NB4 (cell line): ENCODE results near the gene NUDT7.

Experiments
- DNase-seq: peaks from one replicate; pipeline ENCODE4 v3.0.0; 2010; ENCODE audit warnings: low read depth
- H3K4me3 ChIP-seq: one replicate; pipeline ENCODE4 v1.5.1; 2011; ENCODE audit warnings: mild to moderate bottlenecking, low read depth, low read length, moderate library complexity
- MYC ChIP-seq: IDR thresholded peaks from 2 replicates; pipeline ENCODE4 v1.6.1; 2011; ENCODE audit warnings: low read depth, low read length
- POLR2A ChIP-seq: IDR thresholded peaks from 2 replicates; pipeline ENCODE4 v1.6.1; 2011; ENCODE audit warnings: mild to moderate bottlenecking; ENCODE audit not compliant: insufficient read length; ENCODE audit errors: extremely low read depth
- TF ChIP-seq, protein P1 (sequence below): IDR thresholded peaks from 2 replicates; pipeline ENCODE4 v1.6.1; 2011; ENCODE audit warnings: low read depth, low read length
- TF ChIP-seq, protein P2 (sequence below): IDR thresholded peaks from one replicate; pipeline ENCODE4 v1.5.1; 2012; ENCODE audit warnings: low read depth, low read length

Gene NUDT7

DNA sequence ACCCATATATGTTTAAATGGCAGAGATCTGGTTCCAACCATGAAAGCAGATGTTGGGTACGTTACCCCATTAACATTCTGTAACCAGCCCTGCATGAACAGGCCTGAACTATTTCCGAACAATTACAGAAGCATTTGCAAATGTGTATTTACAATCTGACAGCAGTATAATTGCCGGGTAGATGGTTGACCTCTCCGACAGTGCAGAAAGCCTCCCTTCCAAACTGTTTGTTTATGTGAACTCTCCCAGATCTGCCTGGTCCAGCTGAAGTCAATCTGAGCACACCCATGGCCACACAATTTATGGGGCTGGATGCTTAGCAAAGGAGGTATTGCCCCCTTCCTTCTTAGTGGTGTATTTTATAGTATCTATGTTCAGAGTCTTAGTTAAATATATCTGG, 21.8 kb downstream of the NUDT7 start:
- no peak for DNase-seq
- TF ChIP-seq MYC, result no peak
- TF ChIP-seq, protein P1, sequence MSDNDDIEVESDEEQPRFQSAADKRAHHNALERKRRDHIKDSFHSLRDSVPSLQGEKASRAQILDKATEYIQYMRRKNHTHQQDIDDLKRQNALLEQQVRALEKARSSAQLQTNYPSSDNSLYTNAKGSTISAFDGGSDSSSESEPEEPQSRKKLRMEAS, result no peak
- TF ChIP-seq, protein P2, sequence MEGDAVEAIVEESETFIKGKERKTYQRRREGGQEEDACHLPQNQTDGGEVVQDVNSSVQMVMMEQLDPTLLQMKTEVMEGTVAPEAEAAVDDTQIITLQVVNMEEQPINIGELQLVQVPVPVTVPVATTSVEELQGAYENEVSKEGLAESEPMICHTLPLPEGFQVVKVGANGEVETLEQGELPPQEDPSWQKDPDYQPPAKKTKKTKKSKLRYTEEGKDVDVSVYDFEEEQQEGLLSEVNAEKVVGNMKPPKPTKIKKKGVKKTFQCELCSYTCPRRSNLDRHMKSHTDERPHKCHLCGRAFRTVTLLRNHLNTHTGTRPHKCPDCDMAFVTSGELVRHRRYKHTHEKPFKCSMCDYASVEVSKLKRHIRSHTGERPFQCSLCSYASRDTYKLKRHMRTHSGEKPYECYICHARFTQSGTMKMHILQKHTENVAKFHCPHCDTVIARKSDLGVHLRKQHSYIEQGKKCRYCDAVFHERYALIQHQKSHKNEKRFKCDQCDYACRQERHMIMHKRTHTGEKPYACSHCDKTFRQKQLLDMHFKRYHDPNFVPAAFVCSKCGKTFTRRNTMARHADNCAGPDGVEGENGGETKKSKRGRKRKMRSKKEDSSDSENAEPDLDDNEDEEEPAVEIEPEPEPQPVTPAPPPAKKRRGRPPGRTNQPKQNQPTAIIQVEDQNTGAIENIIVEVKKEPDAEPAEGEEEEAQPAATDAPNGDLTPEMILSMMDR, result no peak
- no peak for TF ChIP-seq POLR2A
- no peak overlapping the region for H3K4me3 ChIP-seq

DNA sequence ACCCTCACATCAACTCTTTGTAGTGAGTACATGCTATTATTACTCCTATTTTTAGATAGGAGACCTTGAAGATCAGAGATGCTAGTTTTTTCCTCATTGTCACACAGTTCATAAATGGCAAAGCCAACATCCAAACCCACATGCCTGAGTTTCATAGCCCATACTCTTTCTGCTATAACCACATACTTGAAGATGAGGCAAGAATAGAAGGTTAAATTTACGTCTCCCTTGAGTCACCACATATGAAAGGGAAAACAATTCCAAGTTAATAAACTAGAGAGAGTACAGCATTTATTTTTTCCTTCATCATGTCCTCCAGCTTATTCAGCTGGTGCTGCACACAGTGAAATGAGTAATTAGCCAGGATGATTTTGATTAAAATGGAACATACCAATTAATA, 23.7 kb downstream of the NUDT7 start:
- DNase-seq, result no peak
- no peak overlapping the region for H3K4me3 ChIP-seq
- TF ChIP-seq, protein P1, result no peak
- TF ChIP-seq, protein P2, result no peak

DNA sequence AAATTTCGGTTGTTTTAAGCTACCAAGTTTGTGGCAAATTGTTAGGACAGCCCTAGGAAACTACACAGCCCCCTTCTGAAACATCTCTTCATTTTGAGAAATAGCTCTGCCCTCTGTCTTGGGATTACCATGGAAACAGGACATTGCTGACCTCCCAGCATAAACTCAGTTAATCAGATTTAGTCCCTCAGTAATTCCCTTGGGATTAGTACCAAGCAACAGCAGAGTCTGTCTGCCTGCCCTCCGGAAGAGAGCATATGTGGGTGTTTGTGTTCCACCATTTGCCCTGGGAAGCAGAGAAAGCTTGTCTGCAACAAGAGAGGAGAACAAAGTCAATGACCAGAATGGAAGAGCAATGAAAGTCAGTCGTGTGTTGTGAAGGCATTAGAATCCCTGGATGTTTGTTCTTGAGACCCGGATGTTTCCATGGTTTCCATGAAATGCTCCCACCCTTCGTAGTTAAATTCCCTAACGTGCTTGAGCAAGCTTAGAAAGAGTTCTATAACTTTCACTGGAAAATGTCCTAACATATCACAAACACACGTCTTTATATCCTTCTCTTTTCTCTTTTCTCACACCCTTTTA, 26.2 kb downstream of the NUDT7 start:
- H3K4me3 ChIP-seq, result no peak overlapping the region
- no peak for DNase-seq
- TF ChIP-seq MYC, result no peak
- TF ChIP-seq, protein P2, result no peak
- TF ChIP-seq POLR2A, result no peak
- TF ChIP-seq, protein P1, result no peak

DNA sequence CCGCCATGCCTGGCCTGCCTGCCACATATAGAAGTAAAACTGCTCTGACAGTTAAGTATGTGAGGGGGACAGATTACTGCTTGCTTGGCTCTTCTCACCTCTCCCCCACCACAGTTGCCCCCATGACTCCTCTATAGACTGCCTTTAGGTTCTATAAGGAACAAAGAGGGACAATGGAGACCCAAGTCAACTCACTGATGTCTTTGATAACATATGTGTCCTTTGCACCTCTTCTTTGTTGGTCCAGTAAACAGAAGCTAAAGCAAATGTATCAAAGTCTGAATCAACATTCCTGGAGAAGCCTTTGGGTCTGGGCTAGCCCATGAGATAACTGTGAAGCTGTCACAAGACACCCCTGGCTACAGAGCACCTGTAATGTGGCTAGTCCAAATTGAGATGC, 27.1 kb downstream of the NUDT7 start:
- no peak for TF ChIP-seq POLR2A
- TF ChIP-seq, protein P2, result no peak
- no peak for TF ChIP-seq MYC
- TF ChIP-seq, protein P1, result no peak
- no peak overlapping the region for H3K4me3 ChIP-seq
- DNase-seq, result no peak

DNA sequence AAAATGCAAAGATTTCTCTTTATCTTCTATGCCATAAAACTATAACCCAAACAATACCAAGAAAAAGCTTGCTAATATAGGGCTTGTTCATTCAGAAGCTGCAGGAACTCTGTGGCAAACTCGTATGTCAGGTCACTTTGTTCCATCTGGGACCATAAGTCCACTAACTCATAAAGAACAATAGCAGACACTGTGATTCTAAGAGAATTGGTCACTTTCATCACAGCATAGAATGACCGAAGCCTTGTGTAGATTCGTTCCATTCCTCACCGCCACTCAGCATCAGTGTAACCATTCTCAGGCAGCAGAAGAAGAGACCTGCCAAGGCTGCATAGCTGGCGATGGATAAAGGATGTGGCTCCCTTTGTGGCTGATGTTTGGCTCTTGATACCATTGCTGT, 35.7 kb downstream of the NUDT7 start:
- no peak for DNase-seq
- TF ChIP-seq, protein P1, result no peak
- no peak for TF ChIP-seq POLR2A
- no peak for TF ChIP-seq MYC
- TF ChIP-seq, protein P2, result no peak
- no peak overlapping the region for H3K4me3 ChIP-seq

DNA sequence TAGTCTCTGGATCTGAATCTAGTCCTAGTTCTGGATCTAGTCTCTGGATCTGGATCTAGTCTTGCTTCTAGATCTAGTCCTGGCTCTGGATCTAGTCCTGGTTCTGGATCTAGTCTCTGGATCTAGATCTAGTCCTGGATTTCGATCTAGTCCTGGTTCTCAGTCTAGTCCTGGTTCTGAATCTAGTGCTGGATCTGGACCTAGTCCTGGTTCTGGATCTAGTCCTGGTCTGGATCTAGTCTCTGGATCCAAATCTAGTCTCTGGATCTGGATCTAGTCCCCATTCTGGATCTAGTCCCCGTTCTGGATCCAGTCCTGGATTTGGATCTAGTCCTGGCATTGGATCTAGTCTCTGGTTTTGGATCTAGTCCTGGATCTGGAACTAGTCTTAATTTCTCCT, 36.2 kb downstream of the NUDT7 start:
- no peak for DNase-seq

More for the DNA sequence above, 36.2 kb downstream of the NUDT7 start:
- no peak overlapping the region for H3K4me3 ChIP-seq
- TF ChIP-seq, protein P1, result no peak
- no peak for TF ChIP-seq POLR2A
- TF ChIP-seq MYC, result no peak
- TF ChIP-seq, protein P2, result no peak
